ENCODE results near the gene SUPT6H.

DNA sequence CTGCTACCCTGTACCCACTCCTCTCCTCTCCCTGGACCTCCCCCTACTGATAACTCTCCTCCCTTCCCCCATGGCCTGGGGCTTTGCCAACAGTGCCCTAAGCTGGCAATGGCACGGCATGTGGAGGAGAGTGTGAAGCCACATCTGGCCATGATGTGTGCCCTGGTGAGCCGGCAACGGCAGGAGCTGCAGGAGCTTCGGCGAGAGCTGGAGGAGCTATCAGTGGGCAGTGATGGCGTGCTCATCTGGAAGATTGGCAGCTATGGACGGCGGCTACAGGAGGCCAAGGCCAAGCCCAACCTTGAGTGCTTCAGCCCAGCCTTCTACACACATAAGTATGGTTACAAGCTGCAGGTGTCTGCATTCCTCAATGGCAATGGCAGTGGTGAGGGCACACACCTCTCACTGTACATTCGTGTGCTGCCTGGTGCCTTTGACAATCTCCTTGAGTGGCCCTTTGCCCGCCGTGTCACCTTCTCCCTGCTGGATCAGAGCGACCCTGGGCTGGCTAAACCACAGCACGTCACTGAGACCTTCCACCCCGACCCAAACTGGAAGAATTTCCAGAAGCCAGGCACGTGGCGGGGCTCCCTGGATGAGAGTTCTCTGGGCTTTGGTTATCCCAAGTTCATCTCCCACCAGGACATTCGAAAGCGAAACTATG is 87.0 kb downstream of the SUPT6H start:
- no peak for TF ChIP-seq CTCF (conservative IDR thresholded peaks at IDR 0.05 in 1 of 2, IDR thresholded peaks at IDR 0.05 in 1 of 2; ENCODE audit: extremely low read depth in 1 of 2, insufficient read depth in 1 of 2, low read depth in 1 of 2, low read length in 2 of 2)
- no peak for TF ChIP-seq EZH2 (IDR thresholded peaks at IDR 0.05; ENCODE audit: borderline replicate concordance, low read length)
